ENCODE data around the gene SNAPC5. TPM values are rescaled to one million over a fixed set of nuclear protein-coding genes. Genes with fewer than 3 reads are reported as not detected.

SNAPC5 gene
- total and polyA plus RNA-seq, 10 of the 15 experiments (the other 5 are each of a cell fraction or from before 2014, with no cell fraction given) = 14.4 to 53.5 (median 36.9) TPM

- Histone ChIP-seq H3K79me2 (ENCODE audit: control insufficient read depth, insufficient read depth, low read length) (no peaks in the 10 kb centered on the region), H3K4me2 (ENCODE audit: control insufficient read depth, insufficient read depth) (no peak overlapping the region), H3K9me3 (replicated peaks; ENCODE audit: control insufficient read depth, insufficient read depth, low read length) (no peaks in the 10 kb centered on the region), H3K27ac (ENCODE audit: control insufficient read depth, insufficient read depth) (no peak overlapping the region), H3K9ac (ENCODE audit: control insufficient read depth, insufficient read depth, low read length) (no peak overlapping the region), H4K20me1 (ENCODE audit: control insufficient read depth, insufficient read depth) (no peaks in the 10 kb centered on the region), H3K4me3 (no peak overlapping the region), H3K4me1 (ENCODE audit: control insufficient read depth, insufficient read depth, low read length) (no peaks in the 10 kb centered on the region), H3K27me3 (replicated peaks in 1 of 2; ENCODE audit: control insufficient read depth in 2 of 2, insufficient read depth in 2 of 2, low read length in 1 of 2) (no peaks in the 10 kb centered on the region), H2AFZ (ENCODE audit: control insufficient read depth, low read depth, low read length) (no peak overlapping the region), H3K36me3 (ENCODE audit: control insufficient read depth in 2 of 2, insufficient read depth in 2 of 2, low read length in 1 of 2) (peaks cover 0 to 9% of the 10 kb centered on the region in 2 experiments; a peak in 3 of 4 replicates)
- no TSS peak for BruUV-seq (replicated peaks)
- ChIA-PET CTCF (interaction anchor here (1.2 kb wide), 1 partner anchor 316 kb away, joined by 4 read pairs; no protein-coding TSS in a partner anchor), RAD21 (ENCODE audit: unreplicated experiment) (no interaction called here), SMC1A (ENCODE audit: uncharacterized antibody, unreplicated experiment) (interaction anchor here (0.6 kb wide), 1 partner anchor 1278 kb away, joined by 3 read pairs; no protein-coding TSS in a partner anchor), POLR2A (interaction anchor here (1.3 kb wide), 1 partner anchor 31 kb away, joined by 5 read pairs; the partner anchor contains the start of gene RPL4)
- DNase-seq (ENCODE audit: low read depth, low spot score) = no peak
- FAIRE-seq = no peak
- no peak for TF ChIP-seq CEBPB (IDR thresholded peaks at IDR 0.05; ENCODE audit: borderline replicate concordance in 1 of 2, low read depth in 2 of 2, low read length in 2 of 2)
- TF ChIP-seq, protein P1, sequence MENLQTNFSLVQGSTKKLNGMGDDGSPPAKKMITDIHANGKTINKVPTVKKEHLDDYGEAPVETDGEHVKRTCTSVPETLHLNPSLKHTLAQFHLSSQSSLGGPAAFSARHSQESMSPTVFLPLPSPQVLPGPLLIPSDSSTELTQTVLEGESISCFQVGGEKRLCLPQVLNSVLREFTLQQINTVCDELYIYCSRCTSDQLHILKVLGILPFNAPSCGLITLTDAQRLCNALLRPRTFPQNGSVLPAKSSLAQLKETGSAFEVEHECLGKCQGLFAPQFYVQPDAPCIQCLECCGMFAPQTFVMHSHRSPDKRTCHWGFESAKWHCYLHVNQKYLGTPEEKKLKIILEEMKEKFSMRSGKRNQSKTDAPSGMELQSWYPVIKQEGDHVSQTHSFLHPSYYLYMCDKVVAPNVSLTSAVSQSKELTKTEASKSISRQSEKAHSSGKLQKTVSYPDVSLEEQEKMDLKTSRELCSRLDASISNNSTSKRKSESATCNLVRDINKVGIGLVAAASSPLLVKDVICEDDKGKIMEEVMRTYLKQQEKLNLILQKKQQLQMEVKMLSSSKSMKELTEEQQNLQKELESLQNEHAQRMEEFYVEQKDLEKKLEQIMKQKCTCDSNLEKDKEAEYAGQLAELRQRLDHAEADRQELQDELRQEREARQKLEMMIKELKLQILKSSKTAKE (IDR thresholded peaks at IDR 0.05; ENCODE audit: low read depth, poor library complexity, severe bottlenecking) = no peak
- no peak for TF ChIP-seq ZNF207 (IDR thresholded peaks at IDR 0.05; ENCODE audit: borderline replicate concordance)
- no peak for TF ChIP-seq GATAD2B (conservative IDR thresholded peaks at IDR 0.05; ENCODE audit: low read depth)
- TF ChIP-seq, protein P2, sequence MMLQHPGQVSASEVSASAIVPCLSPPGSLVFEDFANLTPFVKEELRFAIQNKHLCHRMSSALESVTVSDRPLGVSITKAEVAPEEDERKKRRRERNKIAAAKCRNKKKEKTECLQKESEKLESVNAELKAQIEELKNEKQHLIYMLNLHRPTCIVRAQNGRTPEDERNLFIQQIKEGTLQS (IDR thresholded peaks at IDR 0.05; ENCODE audit: borderline replicate concordance, extremely low read depth, low read depth, low read length) = no peak
- TF ChIP-seq HDAC2 (IDR thresholded peaks at IDR 0.05) = no peak
- TF ChIP-seq RB1 (IDR thresholded peaks at IDR 0.05; ENCODE audit: borderline replicate concordance) = no peak
- TF ChIP-seq SPI1 (IDR thresholded peaks at IDR 0.05; ENCODE audit: borderline replicate concordance, insufficient read depth, low read depth, low read length) = no peak
- TF ChIP-seq E2F8 (IDR thresholded peaks at IDR 0.05; ENCODE audit: low read depth, partially characterized antibody) = no peak
- no peak for TF ChIP-seq RAD51 (IDR thresholded peaks at IDR 0.05)
- TF ChIP-seq, protein P3, sequence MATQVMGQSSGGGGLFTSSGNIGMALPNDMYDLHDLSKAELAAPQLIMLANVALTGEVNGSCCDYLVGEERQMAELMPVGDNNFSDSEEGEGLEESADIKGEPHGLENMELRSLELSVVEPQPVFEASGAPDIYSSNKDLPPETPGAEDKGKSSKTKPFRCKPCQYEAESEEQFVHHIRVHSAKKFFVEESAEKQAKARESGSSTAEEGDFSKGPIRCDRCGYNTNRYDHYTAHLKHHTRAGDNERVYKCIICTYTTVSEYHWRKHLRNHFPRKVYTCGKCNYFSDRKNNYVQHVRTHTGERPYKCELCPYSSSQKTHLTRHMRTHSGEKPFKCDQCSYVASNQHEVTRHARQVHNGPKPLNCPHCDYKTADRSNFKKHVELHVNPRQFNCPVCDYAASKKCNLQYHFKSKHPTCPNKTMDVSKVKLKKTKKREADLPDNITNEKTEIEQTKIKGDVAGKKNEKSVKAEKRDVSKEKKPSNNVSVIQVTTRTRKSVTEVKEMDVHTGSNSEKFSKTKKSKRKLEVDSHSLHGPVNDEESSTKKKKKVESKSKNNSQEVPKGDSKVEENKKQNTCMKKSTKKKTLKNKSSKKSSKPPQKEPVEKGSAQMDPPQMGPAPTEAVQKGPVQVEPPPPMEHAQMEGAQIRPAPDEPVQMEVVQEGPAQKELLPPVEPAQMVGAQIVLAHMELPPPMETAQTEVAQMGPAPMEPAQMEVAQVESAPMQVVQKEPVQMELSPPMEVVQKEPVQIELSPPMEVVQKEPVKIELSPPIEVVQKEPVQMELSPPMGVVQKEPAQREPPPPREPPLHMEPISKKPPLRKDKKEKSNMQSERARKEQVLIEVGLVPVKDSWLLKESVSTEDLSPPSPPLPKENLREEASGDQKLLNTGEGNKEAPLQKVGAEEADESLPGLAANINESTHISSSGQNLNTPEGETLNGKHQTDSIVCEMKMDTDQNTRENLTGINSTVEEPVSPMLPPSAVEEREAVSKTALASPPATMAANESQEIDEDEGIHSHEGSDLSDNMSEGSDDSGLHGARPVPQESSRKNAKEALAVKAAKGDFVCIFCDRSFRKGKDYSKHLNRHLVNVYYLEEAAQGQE (IDR thresholded peaks at IDR 0.05; ENCODE audit: low read depth, low read length) = no peak
- in situ Hi-C loops (cut with MboI) (no loop called here), intact Hi-C loops (cut with micrococcal nuclease; ENCODE audit: unreplicated experiment) (no loop called here)
- no peak for ATAC-seq
- WGBS (ENCODE audit: insufficient coverage, insufficient replicate concordance, low lambda C conversion rate, missing lambda C conversion rate) = 94% methylated on average over 9 of the region's 9 CpGs
Measured at GRCh38 chr15:66535056-66535455, 37.5 kb upstream of the SNAPC5 start.

Data from GM12878 (cell line).